Measurements from ENCODE around the gene ATP13A1. TPM values are rescaled to one million over a fixed set of nuclear protein-coding genes. Genes with fewer than 3 reads are reported as not detected.

ATP13A1 gene
- total RNA-seq, 1 donor from 2014 or later = 114 TPM

DNA sequence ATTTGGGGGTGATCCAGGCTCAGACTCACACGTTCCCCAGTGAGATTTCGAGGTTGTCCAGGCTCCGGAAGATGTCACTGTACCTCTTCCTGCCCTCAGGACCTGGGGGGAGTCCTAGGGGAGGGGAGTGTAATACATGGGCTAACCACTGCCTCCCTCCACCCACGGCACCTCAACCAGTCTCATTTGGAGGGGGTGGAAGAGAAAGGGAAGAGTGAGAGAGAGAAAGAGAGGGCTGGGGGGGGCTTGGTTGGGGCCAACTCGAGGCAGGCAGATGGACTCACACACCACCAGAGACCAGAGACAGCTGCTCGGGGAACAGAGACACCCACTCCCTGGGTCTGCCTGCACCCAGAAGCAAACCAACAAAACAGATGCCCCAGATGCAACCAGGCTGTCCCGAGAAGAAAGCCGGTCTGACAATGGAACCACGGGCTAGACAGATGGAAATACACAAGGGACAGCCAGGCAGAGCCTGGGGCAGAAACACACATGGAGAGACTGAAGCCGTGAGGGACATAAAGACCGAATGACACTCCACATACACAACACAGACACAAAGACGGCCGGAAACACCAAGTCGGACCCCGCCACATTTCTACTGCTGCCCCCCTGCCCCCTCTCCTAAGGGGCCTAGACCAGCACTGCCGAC, 20.8 kb downstream of the ATP13A1 start:
- Histone ChIP-seq H3K27ac (peak overlapping the region; percentile 75), H3K4me3 (peak overlapping the region; percentile 76 to 80), H3K9me3 (no peaks in the 10 kb centered on the region), H3K36me3 (peaks cover 0 to 29% of the 10 kb centered on the region in 2 donors), H3K27me3 (no peaks in the 10 kb centered on the region), H3K4me1 (peaks cover 9% of the 10 kb centered on the region)
- TF ChIP-seq, protein P1, sequence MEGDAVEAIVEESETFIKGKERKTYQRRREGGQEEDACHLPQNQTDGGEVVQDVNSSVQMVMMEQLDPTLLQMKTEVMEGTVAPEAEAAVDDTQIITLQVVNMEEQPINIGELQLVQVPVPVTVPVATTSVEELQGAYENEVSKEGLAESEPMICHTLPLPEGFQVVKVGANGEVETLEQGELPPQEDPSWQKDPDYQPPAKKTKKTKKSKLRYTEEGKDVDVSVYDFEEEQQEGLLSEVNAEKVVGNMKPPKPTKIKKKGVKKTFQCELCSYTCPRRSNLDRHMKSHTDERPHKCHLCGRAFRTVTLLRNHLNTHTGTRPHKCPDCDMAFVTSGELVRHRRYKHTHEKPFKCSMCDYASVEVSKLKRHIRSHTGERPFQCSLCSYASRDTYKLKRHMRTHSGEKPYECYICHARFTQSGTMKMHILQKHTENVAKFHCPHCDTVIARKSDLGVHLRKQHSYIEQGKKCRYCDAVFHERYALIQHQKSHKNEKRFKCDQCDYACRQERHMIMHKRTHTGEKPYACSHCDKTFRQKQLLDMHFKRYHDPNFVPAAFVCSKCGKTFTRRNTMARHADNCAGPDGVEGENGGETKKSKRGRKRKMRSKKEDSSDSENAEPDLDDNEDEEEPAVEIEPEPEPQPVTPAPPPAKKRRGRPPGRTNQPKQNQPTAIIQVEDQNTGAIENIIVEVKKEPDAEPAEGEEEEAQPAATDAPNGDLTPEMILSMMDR (IDR thresholded peaks at IDR 0.05) = no peak
- TF ChIP-seq POLR2AphosphoS5 (IDR thresholded peaks at IDR 0.05; ENCODE audit: insufficient read depth in 1 of 2, low read depth in 1 of 2) (no peak), POLR2A (IDR thresholded peaks at IDR 0.05) (no peak)
- intact Hi-C loops (cut with DNase I) = loop anchor here (5.0 kb wide), 1 partner anchor 110 kb away; no protein-coding TSS in a partner anchor
- DNase-seq (ENCODE audit: extremely low spot score in 2 of 2) = no peak

DNA sequence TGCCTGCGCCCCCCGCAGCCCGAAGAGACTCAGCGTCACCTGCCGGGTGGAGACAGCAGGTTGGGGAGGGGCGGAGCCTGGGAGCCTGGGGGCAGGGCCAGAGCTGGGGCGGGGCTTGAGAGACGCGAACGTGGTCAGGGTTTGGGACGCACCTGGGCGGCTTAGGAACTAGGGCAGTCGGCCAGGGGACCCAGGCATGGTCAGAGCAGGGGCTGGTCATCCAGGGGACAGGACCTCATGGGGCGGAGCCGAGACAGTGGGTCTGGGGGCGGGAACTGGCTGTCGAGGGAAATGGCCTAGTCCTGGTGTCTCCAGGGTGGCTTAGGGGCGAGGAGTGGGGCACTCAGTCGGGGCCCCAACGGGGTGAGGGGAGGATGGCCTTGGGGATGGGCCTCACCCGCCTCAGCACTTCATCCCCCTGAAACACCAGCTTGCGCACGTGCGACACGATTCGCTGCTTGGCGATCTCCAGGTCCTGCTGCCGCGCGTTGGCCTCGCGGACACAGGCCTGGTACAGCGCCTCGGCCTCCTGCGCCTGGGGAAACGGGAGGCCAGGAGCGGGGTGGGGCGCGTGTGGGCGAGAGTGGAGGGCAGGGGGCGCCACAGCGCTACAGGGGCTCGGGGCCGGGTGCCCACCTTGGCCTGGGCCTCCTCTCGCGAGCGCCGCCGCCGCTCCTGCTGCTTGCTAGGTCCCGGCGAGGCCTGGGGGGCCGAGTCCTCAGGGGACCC, 25.8 kb downstream of the ATP13A1 start:
- Histone ChIP-seq H3K9me3 (no peaks in the 10 kb centered on the region), H3K4me1 (peaks cover 3% of the 10 kb centered on the region), H3K27ac (no peak overlapping the region), H3K36me3 (peaks cover 0 to 14% of the 10 kb centered on the region in 2 donors), H3K4me3 (no peak overlapping the region), H3K27me3 (no peaks in the 10 kb centered on the region)
- no peak for DNase-seq (ENCODE audit: extremely low spot score in 2 of 2)
- intact Hi-C loops (cut with DNase I) = no loop called here
- TF ChIP-seq, protein P1 (IDR thresholded peaks at IDR 0.05) = no peak
- no peak for TF ChIP-seq POLR2AphosphoS5 (IDR thresholded peaks at IDR 0.05; ENCODE audit: insufficient read depth in 1 of 2, low read depth in 1 of 2)
- TF ChIP-seq POLR2A (IDR thresholded peaks at IDR 0.05) = no peak

DNA sequence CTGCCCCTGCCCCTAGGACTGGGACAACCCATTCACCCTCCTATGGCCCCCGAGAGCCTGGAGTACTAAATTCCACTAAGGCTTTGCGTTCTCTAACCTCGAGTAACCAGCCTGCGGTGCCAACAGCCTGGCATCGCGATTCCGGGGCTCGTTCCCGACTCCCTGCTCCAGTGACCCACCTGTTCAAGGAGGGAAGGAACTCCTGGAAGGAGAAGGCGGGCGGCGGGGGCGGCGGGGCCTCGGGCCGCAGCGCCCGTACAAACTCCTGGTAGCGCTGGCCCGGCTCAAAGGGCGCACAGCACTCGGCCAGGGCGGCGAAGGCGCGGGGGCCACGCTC, 26.3 kb downstream of the ATP13A1 start:
- TF ChIP-seq POLR2AphosphoS5 (IDR thresholded peaks at IDR 0.05; ENCODE audit: insufficient read depth in 1 of 2, low read depth in 1 of 2) (no peak), POLR2A (IDR thresholded peaks at IDR 0.05) (no peak)
- TF ChIP-seq, protein P1 (IDR thresholded peaks at IDR 0.05) = no peak
- intact Hi-C loops (cut with DNase I) = no loop called here
- H3K9me3 ChIP-seq = no peaks in the 10 kb centered on the region
- no peaks in the 10 kb centered on the region for H3K27me3 ChIP-seq
- H3K36me3 ChIP-seq = peaks cover 0 to 14% of the 10 kb centered on the region in 2 donors
- no peak overlapping the region for H3K4me3 ChIP-seq
- H3K4me1 ChIP-seq = no peaks in the 10 kb centered on the region
- DNase-seq (ENCODE audit: extremely low spot score in 2 of 2) = no peak
- H3K27ac ChIP-seq = no peak overlapping the region

GRCh38 chr19:19636573-19637185, 26.8 kb downstream of the ATP13A1 start:
- Histone ChIP-seq H3K9me3 (no peaks in the 10 kb centered on the region), H3K4me1 (no peaks in the 10 kb centered on the region), H3K36me3 (peaks cover 0 to 14% of the 10 kb centered on the region in 2 donors), H3K4me3 (no peak overlapping the region), H3K27me3 (no peaks in the 10 kb centered on the region), H3K27ac (no peak overlapping the region)
- intact Hi-C loops (cut with DNase I) = no loop called here
- no peak for TF ChIP-seq POLR2AphosphoS5 (IDR thresholded peaks at IDR 0.05; ENCODE audit: insufficient read depth in 1 of 2, low read depth in 1 of 2)
- no peak for TF ChIP-seq POLR2A (IDR thresholded peaks at IDR 0.05)
- TF ChIP-seq, protein P1 (IDR thresholded peaks at IDR 0.05) = no peak
- no peak for DNase-seq (ENCODE audit: extremely low spot score in 2 of 2)

All from vagina (tissue), 2 donors.